ENCODE data around the gene COL1A2.

Gene COL1A2

DNA sequence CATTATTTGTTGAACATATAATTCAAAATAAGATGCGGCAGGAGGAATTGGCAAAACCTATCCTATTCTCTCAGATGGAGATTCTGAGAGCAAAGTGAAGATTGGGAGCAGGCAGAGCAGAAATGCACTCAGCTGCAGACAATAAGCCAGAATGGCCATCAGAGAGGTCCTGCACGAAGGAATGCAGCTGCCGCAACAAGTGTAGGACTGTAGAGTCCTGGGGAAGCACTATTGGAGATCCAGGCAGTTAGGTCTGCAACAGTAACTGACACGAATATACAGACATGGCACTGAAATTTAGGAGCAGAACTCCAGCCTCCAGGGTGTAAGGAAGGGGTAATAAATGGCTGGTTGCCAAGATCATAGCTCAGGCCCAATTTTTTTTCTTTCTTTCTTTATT is 10.4 kb upstream of the COL1A2 start:
- DNase-seq: no peak

DNA sequence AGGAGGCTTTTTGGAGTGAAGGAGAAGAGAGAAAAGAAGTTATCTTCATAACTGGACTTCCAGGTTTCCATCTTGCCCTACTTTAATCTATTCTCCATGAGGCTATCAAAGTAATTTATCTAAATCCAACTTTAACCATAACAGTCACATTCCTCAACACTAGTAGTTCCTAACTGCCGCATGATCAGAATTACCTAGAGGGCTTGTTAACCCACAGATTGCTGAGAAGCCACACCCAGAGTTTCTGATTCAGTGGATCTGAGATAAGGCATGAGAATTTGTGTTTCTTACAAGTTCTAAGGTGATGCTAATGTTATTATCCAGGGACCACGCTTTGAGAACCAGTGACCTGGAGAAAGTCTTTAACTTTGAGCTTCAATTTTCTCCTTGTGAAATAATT is 8.3 kb upstream of the COL1A2 start:
- no peak for DNase-seq

DNA sequence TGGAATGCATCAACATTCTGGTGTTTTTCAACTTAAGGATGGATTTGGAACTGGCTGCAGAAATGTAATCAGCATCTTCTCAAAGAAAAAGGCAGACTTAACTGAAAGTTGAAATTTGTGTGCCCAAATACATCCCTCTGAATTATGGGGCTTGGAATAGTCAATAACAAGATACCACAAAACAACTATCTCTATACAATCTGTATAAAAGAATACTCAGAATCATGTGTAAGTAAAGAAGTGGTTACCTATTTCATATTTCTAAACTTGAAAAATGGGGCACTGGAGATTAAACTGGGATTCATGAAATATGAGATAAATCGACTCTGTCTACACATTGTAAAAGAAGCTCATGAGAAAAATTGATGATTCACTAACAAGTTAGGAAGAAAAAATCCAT is 6.2 kb upstream of the COL1A2 start:
- DNase-seq: no peak

DNA sequence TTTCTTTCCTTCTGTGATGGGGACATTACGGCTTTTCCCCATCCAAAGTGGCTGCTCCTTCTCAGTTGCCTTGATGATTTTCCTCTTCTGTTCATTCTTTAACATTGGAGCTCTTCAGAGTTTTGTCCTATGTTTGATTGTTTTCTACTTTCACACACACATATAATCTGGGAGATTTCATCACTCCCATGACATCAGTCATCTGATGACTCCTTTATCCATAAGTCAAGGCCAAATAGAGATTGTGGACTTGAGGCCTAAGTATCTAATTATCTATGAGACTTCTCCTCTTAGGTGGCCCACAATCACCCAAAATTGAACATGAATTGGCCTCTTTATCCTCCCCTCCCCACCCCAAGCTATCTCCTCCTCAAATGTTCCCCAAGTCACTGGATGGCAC is 5.3 kb upstream of the COL1A2 start:
- DNase-seq: no peak

DNA sequence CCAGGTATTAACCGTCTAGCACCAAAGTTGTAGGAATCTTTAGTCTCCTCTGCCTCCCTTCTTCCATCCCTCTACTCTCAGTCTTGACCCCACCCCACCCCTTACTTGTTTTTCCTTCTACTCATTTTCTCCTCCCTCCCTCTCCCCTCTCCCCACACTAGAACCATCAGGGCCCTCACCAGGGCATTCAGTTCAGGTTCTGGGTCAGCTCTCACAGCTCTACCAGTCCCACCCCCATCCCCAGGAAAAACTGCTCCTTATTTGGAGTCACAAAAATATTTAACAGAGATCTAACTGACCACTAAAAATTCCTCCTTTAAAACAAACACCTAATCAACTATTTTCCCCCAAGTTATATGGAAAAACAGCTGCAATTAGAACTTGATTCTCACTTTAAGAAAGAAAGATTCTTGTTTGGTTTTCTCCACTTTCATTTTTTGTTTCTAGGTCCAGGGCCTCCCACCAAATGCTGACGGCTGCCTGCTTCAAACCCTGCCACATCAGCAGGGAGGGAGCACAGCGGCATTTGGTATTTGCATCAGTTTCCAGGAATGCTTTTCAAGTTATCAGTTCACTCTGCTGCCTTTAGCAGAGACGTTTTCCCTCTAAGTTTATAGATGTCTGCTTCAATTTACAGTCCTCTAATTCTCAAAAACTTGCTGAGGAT is 2.8 kb upstream of the COL1A2 start:
- no peak for DNase-seq

DNA sequence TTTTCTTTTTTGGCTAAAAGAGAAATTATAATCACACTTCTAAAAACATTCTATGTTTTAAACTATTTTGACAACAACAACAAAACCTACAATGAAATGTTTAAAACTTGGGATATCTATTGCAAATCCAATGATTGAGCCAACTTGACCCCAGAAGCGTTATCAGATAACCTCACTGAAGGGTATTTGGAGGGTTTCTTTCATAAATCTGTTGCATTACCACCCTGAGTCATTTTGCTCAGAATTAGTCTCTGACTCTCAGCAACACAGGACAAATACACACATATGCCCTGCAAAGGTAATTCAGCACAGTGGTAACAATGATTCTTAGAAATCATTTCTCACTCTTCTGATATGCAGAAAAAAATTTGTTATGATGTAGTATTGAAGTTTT is 2.3 kb upstream of the COL1A2 start:
- no peak for DNase-seq

DNA sequence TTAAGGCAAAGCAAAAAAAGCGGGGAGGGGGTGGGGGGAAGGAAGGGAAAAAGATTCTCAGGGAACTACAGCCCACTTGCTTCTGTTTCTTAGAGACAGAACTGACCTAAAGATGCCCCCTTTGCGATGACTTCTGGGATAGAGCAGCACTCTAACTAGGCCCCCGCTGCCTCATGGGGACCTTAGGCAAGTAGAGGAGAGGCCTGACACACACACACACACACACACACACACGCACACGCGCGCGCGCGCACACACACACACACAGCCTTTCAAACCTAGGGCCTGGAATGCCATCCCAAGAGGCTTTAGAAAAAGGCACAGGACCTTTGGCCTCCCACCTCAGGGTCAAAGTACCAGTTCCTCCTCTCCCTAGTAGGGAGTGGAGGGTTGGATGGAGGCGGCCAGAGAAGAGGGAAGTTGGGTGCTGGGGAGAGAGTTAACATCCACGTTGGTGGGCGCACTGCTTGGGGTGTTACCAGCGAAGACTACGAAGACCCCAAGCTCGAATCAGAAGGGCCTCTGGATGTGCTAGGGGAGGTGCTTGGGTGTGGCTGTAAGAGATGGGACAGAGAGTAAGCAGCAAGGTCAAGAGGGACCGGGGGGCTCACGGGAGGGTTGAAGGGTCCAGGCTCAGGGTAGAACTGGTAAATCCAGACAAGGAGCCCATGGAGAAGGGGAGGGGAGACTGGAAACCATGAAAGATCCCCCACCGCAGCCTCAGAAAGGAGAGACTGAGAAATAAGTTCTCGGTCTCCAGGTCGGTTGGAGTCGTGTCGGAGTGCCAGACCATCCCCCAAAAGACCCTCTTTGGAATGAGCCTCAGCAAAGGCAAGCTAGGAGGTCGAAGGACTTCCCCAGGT is 1.2 kb upstream of the COL1A2 start:
- no peak for DNase-seq

DNA sequence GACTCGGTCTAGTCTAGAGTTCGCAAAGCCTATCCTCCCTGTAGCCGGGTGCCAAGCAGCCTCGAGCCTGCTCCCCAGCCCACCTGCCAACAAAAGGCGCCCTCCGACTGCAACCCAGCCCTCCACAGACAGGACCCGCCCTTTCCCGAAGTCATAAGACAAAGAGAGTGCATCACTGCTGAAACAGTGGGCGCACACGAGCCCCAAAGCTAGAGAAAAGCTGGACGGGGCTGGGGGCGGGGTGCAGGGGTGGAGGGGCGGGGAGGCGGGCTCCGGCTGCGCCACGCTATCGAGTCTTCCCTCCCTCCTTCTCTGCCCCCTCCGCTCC is 622 bp upstream of the COL1A2 start:
- no peak for DNase-seq

DNA sequence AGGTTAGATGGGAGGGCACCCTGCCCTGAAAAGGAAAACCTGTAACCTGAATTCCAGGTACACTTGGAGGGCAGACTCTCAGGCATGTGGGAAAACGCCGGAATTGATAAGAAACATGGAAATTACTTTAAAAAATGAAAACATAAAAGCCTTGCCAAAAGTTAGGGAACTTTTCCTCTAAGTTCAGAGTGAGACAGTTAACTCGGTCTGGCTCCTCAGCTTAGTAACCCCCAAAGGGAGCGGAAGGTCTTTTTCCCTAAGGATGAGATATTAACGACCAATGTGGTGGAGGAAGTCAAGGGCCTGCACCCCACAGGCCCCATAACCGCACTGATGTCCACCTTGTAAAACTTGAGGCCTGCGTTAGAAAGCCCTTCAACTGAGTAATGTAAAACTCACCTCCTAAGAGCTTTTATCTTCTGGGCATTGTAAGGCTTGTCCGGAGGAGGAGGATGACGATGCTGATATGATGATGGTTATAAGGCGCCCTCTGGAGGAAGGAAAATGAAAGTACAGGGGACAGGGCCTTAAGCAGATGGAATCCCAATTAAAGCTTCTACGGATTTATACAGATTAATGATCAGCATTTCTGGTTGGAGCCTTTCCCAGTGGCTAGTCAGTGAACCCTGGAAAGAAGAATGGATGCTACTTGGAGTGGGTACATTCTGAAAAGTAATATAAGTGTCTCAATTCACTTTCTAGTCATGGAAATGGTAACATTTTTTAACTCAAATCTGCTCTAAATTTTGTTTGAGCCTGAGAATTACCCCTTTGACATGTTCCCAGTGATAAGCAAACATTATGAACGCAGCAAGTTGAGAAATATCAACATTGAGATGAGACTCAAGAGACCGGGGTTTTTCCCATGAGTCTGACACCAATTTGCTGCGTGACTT is 694 bp downstream of the COL1A2 start:
- no peak for DNase-seq

DNA sequence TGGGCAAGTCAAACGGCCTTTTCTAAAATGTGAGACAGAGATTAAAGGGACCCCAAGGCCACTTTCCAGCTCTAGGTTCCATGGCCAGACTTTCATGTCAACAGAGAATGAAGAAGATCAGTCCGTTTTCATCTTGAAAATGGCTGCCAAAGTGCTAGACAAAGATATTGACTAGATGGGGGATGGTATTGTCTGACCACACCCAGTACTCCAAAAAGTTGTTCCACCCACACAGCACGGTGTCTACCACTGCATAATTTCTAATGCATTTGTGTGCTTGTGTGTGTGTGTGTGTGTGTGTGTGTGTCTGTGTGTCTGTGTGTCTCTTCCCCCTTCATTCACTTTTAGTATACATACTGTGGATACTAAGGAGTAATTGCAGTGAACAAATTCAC is 1.3 kb downstream of the COL1A2 start:
- DNase-seq: no peak

DNA sequence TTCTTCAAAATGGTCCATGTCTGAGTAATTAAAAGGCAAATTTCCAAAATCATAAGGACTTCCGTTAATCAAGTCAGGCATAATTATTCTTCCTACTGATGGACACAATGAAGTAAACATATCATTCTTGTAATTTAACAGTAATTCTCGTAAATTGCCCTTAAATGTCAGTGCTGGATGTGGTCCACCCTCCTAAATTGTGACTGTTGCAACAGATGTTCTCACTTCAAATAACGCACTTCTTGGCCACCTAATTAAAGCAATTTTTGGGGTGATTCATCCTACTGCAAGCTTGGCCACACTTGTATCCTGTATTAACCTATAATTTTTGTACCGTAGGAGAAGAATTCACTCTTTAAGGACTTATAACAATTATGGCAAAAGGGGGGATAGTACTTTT is 1.9 kb downstream of the COL1A2 start:
- no peak for DNase-seq

DNA sequence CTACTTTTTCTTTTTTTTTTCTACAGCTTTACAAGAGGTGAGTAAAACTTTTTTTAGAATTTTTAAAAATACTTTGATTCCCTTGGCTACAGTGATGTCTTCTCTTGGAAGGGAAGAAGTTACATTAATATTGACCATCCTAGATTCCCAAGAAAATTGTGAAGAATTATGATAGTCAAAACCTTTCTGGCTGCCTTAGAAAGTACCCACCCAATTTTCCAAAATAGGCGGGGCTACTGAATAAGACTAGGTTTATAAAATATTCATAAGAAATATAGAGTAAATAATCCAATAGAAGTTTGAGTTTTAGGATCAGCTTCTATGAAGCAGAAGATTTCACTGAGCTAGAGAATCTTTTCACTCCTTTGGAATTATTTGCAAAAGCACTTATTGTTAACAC is 3.0 kb downstream of the COL1A2 start:
- DNase-seq: no peak

DNA sequence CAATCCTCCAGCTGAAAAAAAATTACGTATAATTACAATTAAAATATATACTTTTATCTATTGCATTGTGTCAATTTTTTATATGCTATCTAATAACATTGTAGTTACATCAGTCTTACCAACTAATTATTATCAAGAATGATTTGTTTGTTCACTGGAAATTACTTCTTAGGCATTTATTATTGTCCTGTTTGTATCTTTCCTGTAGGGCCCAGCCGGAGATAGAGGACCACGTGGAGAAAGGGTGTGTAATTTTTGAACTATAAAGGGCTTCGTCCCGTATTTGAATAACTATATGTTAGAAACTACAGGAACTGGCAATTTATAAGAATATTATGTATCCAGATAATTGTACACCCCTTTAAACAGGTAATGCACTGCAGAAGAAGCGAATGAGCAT is 4.1 kb downstream of the COL1A2 start:
- no peak for DNase-seq

DNA sequence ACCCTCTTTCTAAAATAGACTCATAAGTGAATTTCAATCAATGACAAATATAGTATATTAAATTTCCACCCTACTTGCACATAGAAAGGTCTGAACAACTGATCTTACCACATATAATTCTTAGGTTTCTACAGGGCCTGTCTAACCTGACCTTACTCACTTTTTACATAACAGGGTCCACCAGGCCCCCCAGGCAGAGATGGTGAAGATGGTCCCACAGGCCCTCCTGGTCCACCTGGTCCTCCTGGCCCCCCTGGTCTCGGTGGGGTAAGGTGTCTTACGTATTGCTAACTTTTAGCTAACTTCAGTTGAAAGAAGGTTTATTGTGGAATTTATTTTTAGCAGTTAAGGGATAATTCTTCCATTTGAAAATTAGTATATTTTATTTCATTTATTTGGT is 5.3 kb downstream of the COL1A2 start:
- DNase-seq: no peak

DNA sequence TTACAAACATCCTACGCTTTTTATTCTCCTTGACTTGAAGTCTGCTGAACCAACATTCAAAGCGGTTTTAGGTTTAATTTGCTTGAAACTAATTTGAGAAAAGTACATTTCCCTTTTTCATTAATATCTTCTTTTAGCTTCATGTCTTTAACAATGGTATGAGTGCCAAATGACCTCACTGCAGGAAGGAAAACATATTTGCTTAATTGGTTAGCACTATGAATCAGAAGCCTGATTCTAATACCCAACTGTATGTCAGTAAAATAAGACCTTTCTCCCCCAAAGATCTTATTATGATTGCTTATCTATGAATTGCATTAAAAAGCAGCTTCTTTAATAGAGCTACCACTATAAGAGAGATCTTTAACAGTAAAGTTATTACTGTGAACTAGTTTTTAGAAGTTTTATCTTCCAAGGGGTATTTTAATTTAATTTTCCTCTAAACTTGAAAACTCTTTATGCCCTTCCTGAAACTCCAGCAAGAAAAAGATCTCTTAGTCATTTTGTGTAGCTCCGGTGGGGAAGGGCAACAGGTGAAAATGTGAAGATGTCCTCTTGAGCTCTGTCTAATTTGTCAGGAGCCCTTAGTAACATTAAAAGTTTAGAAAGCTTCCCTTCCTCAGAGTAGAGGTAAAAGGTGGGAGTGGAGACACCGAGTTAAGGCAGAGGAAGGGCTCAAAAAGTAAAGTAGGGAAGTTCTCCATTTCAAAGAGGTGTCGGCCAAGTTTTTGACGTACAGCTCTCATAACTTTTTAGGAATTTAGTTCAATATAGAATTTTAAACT is 6.1 kb downstream of the COL1A2 start:
- DNase-seq: no peak

DNA sequence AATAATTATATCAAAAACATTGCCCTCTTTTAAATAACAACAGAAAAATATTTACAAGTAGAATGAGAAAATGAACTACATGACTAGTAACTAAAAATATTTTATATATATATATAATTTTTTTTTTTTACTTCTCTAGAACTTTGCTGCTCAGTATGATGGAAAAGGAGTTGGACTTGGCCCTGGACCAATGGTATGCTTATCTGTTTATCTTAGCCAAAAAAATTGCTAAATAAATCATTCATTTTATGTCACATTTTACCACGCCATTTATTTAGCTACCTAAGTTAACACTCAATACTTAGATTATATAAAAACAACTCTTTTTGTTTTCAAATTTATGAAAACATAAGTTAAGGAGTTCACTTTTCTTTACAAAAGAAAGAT is 6.7 kb downstream of the COL1A2 start:
- no peak for DNase-seq

DNA sequence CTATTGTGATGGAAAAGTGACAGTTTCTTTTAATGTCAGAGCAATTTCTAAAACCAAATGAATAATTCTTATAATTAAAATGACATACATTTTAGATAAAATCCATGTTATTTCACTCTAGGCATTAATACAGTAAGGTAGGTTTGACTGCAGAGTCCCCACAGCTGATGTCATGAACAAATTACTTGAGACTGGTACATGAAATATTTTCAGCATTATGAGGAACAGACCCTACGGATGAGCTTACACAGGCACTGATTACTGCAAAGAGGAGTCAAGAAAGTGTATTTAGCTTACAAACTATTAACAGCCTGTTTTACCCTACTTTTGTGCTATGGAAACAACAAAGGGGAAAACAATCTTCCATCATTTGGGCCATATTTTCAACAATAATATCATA is 8.9 kb downstream of the COL1A2 start:
- DNase-seq: no peak

DNA sequence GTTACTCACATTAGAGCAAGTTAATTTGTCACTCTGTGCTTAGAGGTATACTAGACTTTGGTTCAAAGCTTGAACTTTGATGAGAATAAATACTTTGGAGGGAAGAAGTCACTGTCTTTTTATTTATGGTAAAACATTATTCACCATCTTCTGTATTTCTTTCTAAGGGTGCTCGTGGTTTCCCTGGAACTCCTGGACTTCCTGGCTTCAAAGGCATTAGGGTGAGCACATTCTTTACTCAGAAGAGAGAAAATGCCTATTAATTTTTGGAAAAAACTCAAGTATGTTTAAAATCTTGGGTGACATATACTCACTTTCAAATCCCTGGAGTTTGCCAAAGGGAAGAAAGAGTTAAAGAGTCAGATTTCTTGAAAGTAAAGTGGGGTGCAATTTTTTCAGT is 10.8 kb downstream of the COL1A2 start:
- DNase-seq: no peak

DNA sequence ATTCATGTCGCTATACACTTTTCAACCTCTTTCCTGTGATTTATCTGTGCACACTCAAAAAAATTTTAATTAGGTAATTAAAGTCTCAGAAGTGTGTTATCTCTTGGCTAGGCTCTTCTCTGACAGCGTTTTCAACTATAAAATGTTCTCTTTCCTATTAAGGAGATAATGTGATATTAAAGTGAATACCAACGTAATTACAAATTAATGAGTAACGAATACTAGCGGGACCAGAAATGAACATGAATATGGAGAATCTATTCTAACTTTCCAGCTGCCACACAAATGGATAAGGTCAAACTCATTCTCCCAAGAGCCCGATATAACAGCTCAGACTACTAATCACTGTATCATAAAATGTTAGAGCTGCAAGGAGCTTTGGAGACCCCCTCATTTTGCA is 12.0 kb downstream of the COL1A2 start:
- no peak for DNase-seq

DNA sequence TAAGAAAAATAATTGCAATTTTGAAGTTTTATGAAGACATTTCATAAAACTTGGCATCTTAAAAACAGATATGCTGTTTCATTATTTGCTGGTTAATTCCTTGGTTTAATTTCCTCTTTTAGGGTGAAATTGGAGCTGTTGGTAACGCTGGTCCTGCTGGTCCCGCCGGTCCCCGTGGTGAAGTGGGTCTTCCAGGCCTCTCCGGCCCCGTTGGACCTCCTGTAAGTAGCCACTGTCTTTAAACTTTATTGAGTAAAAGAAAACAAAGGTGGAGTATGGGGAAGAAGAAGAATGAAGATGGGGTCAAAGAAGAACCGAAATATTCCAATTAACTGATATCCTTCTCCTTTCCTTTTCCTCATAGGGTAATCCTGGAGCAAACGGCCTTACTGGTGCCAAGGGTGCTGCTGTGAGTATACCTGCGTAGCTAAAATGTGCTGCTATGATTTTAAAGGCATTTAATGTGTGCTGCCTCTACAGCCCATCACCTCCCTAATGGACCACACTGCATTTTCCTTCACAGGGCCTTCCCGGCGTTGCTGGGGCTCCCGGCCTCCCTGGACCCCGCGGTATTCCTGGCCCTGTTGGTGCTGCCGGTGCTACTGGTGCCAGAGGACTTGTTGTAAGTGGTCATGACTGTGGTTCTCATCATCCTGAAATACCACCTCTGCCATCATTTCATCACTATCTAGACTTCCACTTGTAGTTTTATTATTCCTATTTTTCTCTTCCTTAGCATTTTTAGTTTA is 14.7 kb downstream of the COL1A2 start:
- DNase-seq: no peak

DNA sequence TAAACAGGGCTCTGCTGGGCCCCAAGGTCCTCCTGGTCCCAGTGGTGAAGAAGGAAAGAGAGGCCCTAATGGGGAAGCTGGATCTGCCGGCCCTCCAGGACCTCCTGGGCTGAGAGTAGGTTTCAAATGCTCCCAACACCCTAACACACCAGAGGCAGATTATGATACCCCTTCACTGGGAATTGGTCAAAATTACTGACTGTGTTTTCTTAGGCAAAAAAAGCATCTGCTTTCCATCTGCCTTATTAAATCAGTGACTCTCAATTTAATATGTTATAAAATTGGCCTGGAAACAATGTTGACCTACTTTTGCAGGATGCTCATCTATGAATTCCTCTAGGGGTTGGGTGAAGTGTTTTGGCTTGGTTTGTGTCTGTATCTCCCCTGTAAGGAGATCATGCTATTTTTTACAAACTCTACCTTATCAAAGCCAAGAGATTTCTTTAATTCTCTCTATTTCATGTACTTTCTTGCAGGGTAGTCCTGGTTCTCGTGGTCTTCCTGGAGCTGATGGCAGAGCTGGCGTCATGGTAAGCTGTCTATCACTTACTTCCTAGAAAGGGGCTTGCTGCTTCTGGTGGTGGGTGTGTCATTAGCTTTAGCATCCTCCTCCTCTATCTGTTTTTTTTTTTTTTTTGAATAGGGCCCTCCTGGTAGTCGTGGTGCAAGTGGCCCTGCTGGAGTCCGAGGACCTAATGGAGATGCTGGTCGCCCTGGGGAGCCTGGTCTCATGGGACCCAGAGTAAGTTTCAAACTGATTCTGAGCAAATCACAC is 15.9 kb downstream of the COL1A2 start:
- DNase-seq: no peak

DNA sequence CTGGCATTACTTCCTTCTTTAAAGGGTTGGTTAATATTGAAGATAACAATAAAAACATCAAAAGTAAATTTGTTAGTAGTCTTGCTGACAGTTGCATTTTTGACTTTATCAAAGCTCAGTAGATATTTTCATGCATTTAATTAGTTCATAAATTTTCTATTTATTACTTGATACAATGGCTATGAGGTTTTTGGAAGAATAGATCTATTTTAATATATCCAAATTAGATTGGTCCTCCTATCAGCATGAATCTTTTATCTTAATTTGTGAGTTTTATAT is 16.4 kb downstream of the COL1A2 start:
- no peak for DNase-seq

Data from GOT3 (cell line).